Stomach (tissue), 4 donors: ENCODE measurements around the gene TOMM22.

ENCODE experiments used
- POLR2A ChIP-seq, 4 donors: fragments of 450-650 bp; IDR thresholded peaks; one replicate each; pipeline ENCODE4 v1.6.1; 2016; ENCODE audit warnings: antibody characterized with exemption in 4 of 4, control low read depth in 2 of 4, mild to moderate bottlenecking in 1 of 4, moderate library complexity in 1 of 4
- TF ChIP-seq, protein P1 (sequence below), 7 experiments: fragments of 450-650 bp in 4 of 7; fragments of 200-600 bp in 3 of 7; sonication (generic) in 3 of 7; IDR thresholded peaks; one replicate each; pipeline ENCODE4 v1.5.1; 2016 to 2019; ENCODE audit warnings: antibody characterized with exemption in 7 of 7, control low read depth in 2 of 7, mild to moderate bottlenecking in 1 of 7

DNA sequence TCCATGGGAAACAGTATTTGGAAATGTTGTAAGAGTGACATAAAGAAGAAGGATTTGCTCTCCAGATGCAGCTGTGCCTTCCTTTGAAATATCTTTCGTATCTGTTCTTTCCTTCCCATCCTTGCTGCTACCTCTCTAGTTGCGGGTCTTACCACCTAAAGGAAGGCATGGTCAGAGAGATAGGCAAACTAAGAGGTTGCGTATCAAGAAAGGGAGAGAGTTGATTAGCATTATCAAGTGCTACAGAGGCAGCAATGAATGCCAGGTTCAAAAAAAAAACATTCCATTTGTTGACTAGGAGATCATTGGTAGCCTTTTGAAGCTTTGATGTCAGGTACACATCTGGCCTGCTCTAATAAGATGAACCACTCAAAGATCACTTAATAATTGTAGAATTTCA is 28.6 kb downstream of the TOMM22 start:
- no peak for TF ChIP-seq POLR2A (IDR thresholded peaks at IDR 0.05)
- TF ChIP-seq, protein P1, sequence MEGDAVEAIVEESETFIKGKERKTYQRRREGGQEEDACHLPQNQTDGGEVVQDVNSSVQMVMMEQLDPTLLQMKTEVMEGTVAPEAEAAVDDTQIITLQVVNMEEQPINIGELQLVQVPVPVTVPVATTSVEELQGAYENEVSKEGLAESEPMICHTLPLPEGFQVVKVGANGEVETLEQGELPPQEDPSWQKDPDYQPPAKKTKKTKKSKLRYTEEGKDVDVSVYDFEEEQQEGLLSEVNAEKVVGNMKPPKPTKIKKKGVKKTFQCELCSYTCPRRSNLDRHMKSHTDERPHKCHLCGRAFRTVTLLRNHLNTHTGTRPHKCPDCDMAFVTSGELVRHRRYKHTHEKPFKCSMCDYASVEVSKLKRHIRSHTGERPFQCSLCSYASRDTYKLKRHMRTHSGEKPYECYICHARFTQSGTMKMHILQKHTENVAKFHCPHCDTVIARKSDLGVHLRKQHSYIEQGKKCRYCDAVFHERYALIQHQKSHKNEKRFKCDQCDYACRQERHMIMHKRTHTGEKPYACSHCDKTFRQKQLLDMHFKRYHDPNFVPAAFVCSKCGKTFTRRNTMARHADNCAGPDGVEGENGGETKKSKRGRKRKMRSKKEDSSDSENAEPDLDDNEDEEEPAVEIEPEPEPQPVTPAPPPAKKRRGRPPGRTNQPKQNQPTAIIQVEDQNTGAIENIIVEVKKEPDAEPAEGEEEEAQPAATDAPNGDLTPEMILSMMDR (IDR thresholded peaks at IDR 0.05) = no peak
